Measurements from ENCODE around the gene PCIF1. TPM values are rescaled to one million over a fixed set of nuclear protein-coding genes. Genes with fewer than 3 reads are reported as not detected.

Gene PCIF1
- polyA plus RNA-seq, 2 of the 4 experiments (the other 2 are of a cell fraction): 19.7 to 21.6 TPM

DNA sequence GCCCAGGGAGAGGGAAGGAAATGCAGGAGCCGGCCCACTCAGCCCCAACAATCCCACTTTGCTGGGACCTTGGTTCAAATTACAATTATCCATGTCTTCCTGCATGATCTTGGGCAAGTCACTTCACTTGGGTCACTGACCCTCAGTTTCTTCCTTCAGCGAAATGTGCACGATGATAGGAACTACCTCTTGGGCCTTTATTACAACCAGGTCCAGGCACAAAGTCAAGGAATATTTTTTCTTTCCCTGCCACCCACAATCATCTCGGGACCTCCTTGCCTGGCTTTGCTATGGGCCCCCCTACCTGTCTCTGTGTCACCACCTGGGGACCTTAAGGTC lies 22.2 kb upstream of the PCIF1 start:
- no peak for ATAC-seq
- WGBS (ENCODE audit: missing lambda C conversion rate): 83% methylated on average over 4 of the region's 4 CpGs
- H3K4me2 ChIP-seq: no peak overlapping the region
- DNase-seq (ENCODE audit: low read depth in 1 of 2, low spot score in 1 of 2): no peak
- peaks cover 11% of the 10 kb centered on the region; the same call in 2 of the 3 replicates for H3K4me1 ChIP-seq
- no peak for TF ChIP-seq EHF (CRISPR knock-in tag; IDR thresholded peaks at IDR 0.05)
- no peak for TF ChIP-seq RFX5 (IDR thresholded peaks at IDR 0.05)
- TF ChIP-seq, protein P1, sequence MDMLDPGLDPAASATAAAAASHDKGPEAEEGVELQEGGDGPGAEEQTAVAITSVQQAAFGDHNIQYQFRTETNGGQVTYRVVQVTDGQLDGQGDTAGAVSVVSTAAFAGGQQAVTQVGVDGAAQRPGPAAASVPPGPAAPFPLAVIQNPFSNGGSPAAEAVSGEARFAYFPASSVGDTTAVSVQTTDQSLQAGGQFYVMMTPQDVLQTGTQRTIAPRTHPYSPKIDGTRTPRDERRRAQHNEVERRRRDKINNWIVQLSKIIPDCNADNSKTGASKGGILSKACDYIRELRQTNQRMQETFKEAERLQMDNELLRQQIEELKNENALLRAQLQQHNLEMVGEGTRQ (IDR thresholded peaks at IDR 0.05): no peak
- TF ChIP-seq NPAS2 (CRISPR knock-in tag; IDR thresholded peaks at IDR 0.05; ENCODE audit: borderline replicate concordance): no peak
- TF ChIP-seq RAD21 (conservative IDR thresholded peaks at IDR 0.05 in 1 of 2, IDR thresholded peaks at IDR 0.05 in 1 of 2): no peak
- TF ChIP-seq ZC3H11A (IDR thresholded peaks at IDR 0.05): no peak
- no peak for TF ChIP-seq HDAC2 (IDR thresholded peaks at IDR 0.05)
- TF ChIP-seq, protein P2, sequence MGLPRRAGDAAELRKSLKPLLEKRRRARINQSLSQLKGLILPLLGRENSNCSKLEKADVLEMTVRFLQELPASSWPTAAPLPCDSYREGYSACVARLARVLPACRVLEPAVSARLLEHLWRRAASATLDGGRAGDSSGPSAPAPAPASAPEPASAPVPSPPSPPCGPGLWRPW (IDR thresholded peaks at IDR 0.05): no peak
- TF ChIP-seq, protein P3, sequence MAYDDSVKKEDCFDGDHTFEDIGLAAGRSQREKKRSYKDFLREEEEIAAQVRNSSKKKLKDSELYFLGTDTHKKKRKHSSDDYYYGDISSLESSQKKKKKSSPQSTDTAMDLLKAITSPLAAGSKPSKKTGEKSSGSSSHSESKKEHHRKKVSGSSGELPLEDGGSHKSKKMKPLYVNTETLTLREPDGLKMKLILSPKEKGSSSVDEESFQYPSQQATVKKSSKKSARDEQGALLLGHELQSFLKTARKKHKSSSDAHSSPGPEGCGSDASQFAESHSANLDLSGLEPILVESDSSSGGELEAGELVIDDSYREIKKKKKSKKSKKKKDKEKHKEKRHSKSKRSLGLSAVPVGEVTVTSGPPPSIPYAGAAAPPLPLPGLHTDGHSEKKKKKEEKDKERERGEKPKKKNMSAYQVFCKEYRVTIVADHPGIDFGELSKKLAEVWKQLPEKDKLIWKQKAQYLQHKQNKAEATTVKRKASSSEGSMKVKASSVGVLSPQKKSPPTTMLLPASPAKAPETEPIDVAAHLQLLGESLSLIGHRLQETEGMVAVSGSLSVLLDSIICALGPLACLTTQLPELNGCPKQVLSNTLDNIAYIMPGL (CRISPR knock-in tag; IDR thresholded peaks at IDR 0.05; ENCODE audit: borderline replicate concordance): no peak
- no peak for TF ChIP-seq RARB (CRISPR knock-in tag; IDR thresholded peaks at IDR 0.05)
- TF ChIP-seq MAFK (IDR thresholded peaks at IDR 0.05; ENCODE audit: partially characterized antibody): no peak
- no peak for TF ChIP-seq BHLHE40 (IDR thresholded peaks at IDR 0.05; ENCODE audit: low read depth, low read length)
- TF ChIP-seq PHF8 (IDR thresholded peaks at IDR 0.05; ENCODE audit: borderline replicate concordance, low read depth): no peak
- no peak for TF ChIP-seq KDM1A (IDR thresholded peaks at IDR 0.05; ENCODE audit: low read depth)
- TF ChIP-seq HEYL (CRISPR knock-in tag; IDR thresholded peaks at IDR 0.05): no peak
- TF ChIP-seq GATA3 (IDR thresholded peaks at IDR 0.05; ENCODE audit: borderline replicate concordance): no peak
- TF ChIP-seq FOSB (CRISPR knock-in tag; IDR thresholded peaks at IDR 0.05): no peak
- H3K27ac ChIP-seq: no peak overlapping the region
- H3K4me3 ChIP-seq: no peak overlapping the region
- no peaks in the 10 kb centered on the region for H3K9me3 ChIP-seq
- ChIA-PET CTCF (no interaction called here), POLR2A (interaction anchor here (1.0 kb wide), 1 partner anchor 13 kb away, joined by 4 read pairs; no protein-coding TSS in a partner anchor)
- FAIRE-seq: no peak

DNA sequence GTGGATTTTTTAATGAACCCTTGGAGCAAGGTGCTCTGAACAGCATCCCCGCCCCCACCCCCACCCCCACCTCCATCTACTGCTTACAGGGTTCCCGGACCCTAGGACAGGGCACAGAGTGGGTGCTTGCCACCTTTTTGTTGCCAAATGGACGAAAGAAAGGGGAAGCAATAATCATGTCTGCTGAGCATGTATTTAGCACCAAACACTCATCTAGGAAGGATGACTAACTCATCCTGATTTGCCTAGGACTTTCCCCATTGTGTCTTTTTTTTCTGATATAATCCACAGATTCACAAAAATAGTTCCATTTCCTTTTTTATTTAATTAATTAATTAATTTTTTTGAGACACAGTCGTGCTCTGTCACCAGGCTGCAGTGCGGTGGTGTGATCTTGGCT lies 21.4 kb upstream of the PCIF1 start:
- FAIRE-seq (no peak), ATAC-seq (no peak), DNase-seq (ENCODE audit: low read depth in 1 of 2, low spot score in 1 of 2) (no peak)
- WGBS (ENCODE audit: missing lambda C conversion rate): 87% methylated on average over 4 of the region's 5 CpGs
- H3K4me3 ChIP-seq: no peak overlapping the region
- H3K9me3 ChIP-seq: no peaks in the 10 kb centered on the region
- ChIA-PET POLR2A (no interaction called here), CTCF (no interaction called here)
- H3K27ac ChIP-seq: no peak overlapping the region
- peaks cover 11% of the 10 kb centered on the region; the same call in 2 of the 3 replicates for H3K4me1 ChIP-seq
- H3K4me2 ChIP-seq: no peak overlapping the region
- TF ChIP-seq, protein P4, sequence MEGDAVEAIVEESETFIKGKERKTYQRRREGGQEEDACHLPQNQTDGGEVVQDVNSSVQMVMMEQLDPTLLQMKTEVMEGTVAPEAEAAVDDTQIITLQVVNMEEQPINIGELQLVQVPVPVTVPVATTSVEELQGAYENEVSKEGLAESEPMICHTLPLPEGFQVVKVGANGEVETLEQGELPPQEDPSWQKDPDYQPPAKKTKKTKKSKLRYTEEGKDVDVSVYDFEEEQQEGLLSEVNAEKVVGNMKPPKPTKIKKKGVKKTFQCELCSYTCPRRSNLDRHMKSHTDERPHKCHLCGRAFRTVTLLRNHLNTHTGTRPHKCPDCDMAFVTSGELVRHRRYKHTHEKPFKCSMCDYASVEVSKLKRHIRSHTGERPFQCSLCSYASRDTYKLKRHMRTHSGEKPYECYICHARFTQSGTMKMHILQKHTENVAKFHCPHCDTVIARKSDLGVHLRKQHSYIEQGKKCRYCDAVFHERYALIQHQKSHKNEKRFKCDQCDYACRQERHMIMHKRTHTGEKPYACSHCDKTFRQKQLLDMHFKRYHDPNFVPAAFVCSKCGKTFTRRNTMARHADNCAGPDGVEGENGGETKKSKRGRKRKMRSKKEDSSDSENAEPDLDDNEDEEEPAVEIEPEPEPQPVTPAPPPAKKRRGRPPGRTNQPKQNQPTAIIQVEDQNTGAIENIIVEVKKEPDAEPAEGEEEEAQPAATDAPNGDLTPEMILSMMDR (IDR thresholded peaks at IDR 0.05): no peak
- TF ChIP-seq GATA3 (IDR thresholded peaks at IDR 0.05; ENCODE audit: borderline replicate concordance): no peak
- TF ChIP-seq FOSB (CRISPR knock-in tag; IDR thresholded peaks at IDR 0.05): no peak
- TF ChIP-seq, protein P2 (IDR thresholded peaks at IDR 0.05): no peak
- no peak for TF ChIP-seq EHMT2 (IDR thresholded peaks at IDR 0.05; ENCODE audit: low read depth)
- no peak for TF ChIP-seq CHD4 (IDR thresholded peaks at IDR 0.05; ENCODE audit: borderline replicate concordance)
- TF ChIP-seq HEYL (CRISPR knock-in tag; IDR thresholded peaks at IDR 0.05): no peak
- TF ChIP-seq, protein P3 (CRISPR knock-in tag; IDR thresholded peaks at IDR 0.05; ENCODE audit: borderline replicate concordance): no peak
- TF ChIP-seq, protein P5, sequence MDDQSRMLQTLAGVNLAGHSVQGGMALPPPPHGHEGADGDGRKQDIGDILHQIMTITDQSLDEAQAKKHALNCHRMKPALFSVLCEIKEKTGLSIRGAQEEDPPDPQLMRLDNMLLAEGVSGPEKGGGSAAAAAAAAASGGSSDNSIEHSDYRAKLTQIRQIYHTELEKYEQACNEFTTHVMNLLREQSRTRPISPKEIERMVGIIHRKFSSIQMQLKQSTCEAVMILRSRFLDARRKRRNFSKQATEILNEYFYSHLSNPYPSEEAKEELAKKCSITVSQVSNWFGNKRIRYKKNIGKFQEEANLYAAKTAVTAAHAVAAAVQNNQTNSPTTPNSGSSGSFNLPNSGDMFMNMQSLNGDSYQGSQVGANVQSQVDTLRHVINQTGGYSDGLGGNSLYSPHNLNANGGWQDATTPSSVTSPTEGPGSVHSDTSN (IDR thresholded peaks at IDR 0.05): no peak
- TF ChIP-seq, protein P6, sequence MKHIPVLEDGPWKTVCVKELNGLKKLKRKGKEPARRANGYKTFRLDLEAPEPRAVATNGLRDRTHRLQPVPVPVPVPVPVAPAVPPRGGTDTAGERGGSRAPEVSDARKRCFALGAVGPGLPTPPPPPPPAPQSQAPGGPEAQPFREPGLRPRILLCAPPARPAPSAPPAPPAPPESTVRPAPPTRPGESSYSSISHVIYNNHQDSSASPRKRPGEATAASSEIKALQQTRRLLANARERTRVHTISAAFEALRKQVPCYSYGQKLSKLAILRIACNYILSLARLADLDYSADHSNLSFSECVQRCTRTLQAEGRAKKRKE (CRISPR knock-in tag; IDR thresholded peaks at IDR 0.05; ENCODE audit: low read depth): no peak
- TF ChIP-seq ZFP36 (IDR thresholded peaks at IDR 0.05; ENCODE audit: borderline replicate concordance, partially characterized antibody): no peak
- no peak for TF ChIP-seq KDM1A (IDR thresholded peaks at IDR 0.05; ENCODE audit: low read depth)
- TF ChIP-seq, protein P7, sequence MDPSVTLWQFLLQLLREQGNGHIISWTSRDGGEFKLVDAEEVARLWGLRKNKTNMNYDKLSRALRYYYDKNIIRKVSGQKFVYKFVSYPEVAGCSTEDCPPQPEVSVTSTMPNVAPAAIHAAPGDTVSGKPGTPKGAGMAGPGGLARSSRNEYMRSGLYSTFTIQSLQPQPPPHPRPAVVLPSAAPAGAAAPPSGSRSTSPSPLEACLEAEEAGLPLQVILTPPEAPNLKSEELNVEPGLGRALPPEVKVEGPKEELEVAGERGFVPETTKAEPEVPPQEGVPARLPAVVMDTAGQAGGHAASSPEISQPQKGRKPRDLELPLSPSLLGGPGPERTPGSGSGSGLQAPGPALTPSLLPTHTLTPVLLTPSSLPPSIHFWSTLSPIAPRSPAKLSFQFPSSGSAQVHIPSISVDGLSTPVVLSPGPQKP (IDR thresholded peaks at IDR 0.05; ENCODE audit: low read depth, low read length): no peak
- no peak for TF ChIP-seq ZNF302 (CRISPR knock-in tag; IDR thresholded peaks at IDR 0.05)
- no peak for TF ChIP-seq RCOR1 (IDR thresholded peaks at IDR 0.05; ENCODE audit: low read depth, low read length)

Data from A549 (cell line).